HL-60 (cell line): ENCODE data around the gene CNIH2.
A peak's percentile ranks its signal among the peaks of the same experiment; 100 is the strongest.
"Not testable (repeated sequence)": the region's sequence is repeated elsewhere in the genome, so short reads cannot be mapped to it uniquely, and the experiment has no call there.

Experiments used
- DNase-seq, 2 experiments: peaks; one replicate each; pipeline ENCODE4 v3.0.0-alpha.2; 2010 to 2020; ENCODE audit warnings: low read depth in 1 of 2, low spot score in 1 of 2
- H3K27ac ChIP-seq: fragments of 250-450 bp; sonication (Bioruptor Pico); replicated peaks from 2 replicates; pipeline ENCODE4 v1.5.1; 2020; ENCODE audit warnings: mild to moderate bottlenecking, moderate library complexity
- H3K27me3 ChIP-seq: fragments of 250-450 bp; sonication (Bioruptor Pico); 2 replicates; pipeline ENCODE4 v1.5.1; 2021; ENCODE audit warnings: mild to moderate bottlenecking, moderate library complexity; ENCODE audit not compliant: insufficient read depth, poor library complexity, severe bottlenecking
- H3K4me3 ChIP-seq: replicated peaks from 2 replicates; pipeline ENCODE4 v1.5.1; 2011; ENCODE audit warnings: mild to moderate bottlenecking, control low read depth, low read length; ENCODE audit not compliant: insufficient read depth
- GABPA ChIP-seq: IDR thresholded peaks from 2 replicates; pipeline ENCODE4 v1.6.1; 2012; ENCODE audit warnings: low read depth
- POLR2AphosphoS5 ChIP-seq: IDR thresholded peaks from 2 replicates; pipeline ENCODE4 v1.6.1; 2012; ENCODE audit warnings: low read depth
- SPI1 ChIP-seq: IDR thresholded peaks from 2 replicates; pipeline ENCODE4 v1.6.1; 2012; ENCODE audit warnings: low read depth, mild to moderate bottlenecking, borderline replicate concordance
- TF ChIP-seq, protein P1 (sequence below): IDR thresholded peaks from one replicate; pipeline ENCODE4 v1.5.1; 2011; ENCODE audit warnings: low read length, control low read depth, inconsistent platforms; ENCODE audit not compliant: insufficient read depth
- TF ChIP-seq, protein P2 (sequence below): IDR thresholded peaks from 2 replicates; pipeline ENCODE4 v1.6.1; 2012; ENCODE audit warnings: low read depth; ENCODE audit not compliant: insufficient replicate concordance

The CNIH2 gene

DNA sequence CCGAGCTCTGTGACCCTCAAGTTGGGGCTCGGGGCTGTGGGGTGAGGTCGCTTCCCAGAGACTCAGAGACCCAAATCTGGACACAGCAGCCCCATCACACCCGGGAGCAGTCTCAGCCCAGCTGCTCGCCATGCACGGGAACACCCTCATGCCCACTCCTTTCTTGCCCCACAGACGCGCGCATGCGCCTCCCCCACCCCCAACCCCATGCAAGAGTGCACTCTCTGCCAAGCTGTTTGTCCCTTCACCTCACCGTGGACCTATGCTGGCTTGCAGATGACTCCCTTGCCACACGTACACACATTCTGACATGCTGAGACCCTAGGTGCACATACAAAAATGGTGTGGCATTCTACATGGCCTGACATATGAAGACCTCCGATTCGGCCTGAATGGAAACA lies 39.3 kb downstream of the CNIH2 start:
- no peaks in the 10 kb centered on the region for H3K27me3 ChIP-seq
- TF ChIP-seq POLR2AphosphoS5 (no peak), SPI1 (no peak), GABPA (no peak)
- TF ChIP-seq, protein P1, sequence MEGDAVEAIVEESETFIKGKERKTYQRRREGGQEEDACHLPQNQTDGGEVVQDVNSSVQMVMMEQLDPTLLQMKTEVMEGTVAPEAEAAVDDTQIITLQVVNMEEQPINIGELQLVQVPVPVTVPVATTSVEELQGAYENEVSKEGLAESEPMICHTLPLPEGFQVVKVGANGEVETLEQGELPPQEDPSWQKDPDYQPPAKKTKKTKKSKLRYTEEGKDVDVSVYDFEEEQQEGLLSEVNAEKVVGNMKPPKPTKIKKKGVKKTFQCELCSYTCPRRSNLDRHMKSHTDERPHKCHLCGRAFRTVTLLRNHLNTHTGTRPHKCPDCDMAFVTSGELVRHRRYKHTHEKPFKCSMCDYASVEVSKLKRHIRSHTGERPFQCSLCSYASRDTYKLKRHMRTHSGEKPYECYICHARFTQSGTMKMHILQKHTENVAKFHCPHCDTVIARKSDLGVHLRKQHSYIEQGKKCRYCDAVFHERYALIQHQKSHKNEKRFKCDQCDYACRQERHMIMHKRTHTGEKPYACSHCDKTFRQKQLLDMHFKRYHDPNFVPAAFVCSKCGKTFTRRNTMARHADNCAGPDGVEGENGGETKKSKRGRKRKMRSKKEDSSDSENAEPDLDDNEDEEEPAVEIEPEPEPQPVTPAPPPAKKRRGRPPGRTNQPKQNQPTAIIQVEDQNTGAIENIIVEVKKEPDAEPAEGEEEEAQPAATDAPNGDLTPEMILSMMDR, result no peak
- TF ChIP-seq, protein P2, sequence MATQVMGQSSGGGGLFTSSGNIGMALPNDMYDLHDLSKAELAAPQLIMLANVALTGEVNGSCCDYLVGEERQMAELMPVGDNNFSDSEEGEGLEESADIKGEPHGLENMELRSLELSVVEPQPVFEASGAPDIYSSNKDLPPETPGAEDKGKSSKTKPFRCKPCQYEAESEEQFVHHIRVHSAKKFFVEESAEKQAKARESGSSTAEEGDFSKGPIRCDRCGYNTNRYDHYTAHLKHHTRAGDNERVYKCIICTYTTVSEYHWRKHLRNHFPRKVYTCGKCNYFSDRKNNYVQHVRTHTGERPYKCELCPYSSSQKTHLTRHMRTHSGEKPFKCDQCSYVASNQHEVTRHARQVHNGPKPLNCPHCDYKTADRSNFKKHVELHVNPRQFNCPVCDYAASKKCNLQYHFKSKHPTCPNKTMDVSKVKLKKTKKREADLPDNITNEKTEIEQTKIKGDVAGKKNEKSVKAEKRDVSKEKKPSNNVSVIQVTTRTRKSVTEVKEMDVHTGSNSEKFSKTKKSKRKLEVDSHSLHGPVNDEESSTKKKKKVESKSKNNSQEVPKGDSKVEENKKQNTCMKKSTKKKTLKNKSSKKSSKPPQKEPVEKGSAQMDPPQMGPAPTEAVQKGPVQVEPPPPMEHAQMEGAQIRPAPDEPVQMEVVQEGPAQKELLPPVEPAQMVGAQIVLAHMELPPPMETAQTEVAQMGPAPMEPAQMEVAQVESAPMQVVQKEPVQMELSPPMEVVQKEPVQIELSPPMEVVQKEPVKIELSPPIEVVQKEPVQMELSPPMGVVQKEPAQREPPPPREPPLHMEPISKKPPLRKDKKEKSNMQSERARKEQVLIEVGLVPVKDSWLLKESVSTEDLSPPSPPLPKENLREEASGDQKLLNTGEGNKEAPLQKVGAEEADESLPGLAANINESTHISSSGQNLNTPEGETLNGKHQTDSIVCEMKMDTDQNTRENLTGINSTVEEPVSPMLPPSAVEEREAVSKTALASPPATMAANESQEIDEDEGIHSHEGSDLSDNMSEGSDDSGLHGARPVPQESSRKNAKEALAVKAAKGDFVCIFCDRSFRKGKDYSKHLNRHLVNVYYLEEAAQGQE, result no peak
- DNase-seq, result no peak
- no peak overlapping the region for H3K4me3 ChIP-seq
- H3K27ac ChIP-seq, result peak overlapping the region; percentile 68

DNA sequence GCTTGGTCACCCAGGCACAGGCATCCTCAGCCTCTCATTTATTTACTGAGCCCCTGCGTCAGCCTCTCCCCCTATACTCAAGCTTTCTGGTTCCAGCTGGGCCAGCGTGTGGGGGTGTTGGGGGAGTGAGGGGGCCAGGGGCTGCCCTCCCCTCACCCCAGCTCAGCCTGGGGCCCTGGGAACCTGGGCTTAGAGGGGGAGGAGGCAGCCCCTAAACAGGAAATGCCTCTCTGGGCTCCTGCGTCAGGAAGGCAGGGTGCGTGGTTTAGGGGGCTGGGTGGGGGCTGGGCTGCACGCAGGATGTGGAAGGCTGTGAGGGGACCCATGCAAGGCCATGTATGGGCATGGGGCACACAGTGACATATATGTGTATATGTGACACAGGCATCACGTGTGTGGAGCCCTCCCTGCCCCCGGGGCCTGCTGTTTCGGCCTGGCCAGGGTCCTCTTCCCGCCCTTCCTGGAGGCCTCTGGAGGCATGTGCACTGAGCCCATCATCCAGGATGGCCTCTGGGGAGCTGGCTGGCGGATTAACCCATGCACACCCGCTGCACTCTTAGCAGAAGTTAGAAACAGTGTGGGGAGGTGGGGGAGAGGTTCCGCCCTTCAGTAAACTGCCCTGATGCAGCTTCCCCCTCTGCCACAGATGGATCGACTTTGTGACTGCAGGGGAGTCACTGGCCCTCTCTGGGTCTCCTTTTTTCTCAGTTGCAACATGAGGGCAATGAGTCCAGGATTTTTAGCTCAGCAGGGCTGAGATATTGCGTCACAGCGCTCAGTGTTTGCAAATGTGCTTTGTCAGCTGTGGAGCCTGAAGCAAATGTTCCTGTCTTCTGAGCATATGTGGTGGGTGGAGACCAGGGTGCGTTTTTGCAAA lies 40.0 kb downstream of the CNIH2 start:
- peak overlapping the region; percentile 68 for H3K27ac ChIP-seq
- H3K27me3 ChIP-seq, result no peaks in the 10 kb centered on the region
- TF ChIP-seq POLR2AphosphoS5 (peak; percentile 81), GABPA (peak; percentile 47; the same call in 1 of the 2 replicates), SPI1 (peak; percentile 52; the same call in 1 of the 2 replicates)
- TF ChIP-seq, protein P2, result no peak
- TF ChIP-seq, protein P1, result no peak
- DNase-seq, result peak; percentile 98
- no peak overlapping the region for H3K4me3 ChIP-seq

DNA sequence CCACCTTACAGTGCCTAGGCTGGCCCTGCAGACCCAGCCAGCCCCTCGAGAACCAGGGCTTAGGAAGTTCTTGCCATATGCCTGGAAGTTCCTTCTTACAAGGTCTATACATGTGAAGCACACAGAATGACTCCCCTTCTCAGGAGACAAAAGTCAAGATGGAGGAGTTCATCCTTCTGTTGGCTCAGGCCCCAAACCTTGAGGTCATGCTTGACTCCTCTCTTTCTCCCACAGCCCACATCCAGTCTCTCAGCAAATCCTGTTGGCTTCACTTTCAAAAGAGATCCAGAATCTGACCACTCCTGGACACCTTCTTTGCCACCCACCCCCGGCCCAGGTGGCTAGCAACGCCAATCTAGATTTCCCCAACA lies 40.6 kb downstream of the CNIH2 start:
- no peaks in the 10 kb centered on the region for H3K27me3 ChIP-seq
- no peak for TF ChIP-seq SPI1
- no peak for TF ChIP-seq GABPA
- TF ChIP-seq POLR2AphosphoS5, result no peak
- TF ChIP-seq, protein P1, result no peak
- TF ChIP-seq, protein P2, result no peak
- H3K27ac ChIP-seq, result peak overlapping the region; percentile 68
- no peak overlapping the region for H3K4me3 ChIP-seq
- DNase-seq, result no peak

DNA sequence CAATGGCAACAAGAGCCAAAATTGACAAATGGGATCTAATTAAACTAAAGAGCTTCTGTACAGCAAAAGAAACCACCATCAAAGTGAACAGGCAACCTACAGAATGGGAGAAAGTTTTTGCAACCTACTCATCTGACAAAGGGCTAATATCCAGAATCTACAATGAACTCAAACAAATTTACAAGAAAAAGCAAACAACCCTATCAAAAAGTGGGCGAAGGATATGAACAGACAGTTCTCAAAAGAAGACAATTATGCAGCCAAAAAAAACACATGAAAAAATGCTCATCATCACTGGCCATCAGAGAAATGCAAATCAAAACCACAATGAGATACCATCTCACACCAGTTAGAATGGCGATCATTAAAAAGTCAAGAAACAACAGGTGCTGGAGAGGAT lies 42.3 kb downstream of the CNIH2 start:
- DNase-seq, result not testable (repeated sequence)

DNA sequence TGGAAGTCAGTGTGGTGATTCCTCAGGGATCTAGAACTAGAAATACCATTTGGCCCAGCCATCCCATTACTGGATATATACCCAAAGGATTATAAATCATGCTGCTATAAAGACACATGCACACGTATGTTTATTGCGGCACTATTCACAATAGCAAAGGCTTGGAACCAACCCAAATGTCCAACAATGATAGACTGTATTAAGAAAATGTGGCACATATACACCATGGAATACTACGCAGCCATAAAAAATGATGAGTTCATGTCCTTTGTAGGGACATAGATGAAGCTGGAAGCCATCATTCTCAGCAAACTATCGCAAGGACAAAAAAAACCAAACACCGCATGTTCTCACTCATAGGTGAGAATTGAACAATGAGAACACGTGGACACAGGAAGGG lies 42.8 kb downstream of the CNIH2 start:
- DNase-seq, H3K4me3 ChIP-seq, H3K27ac ChIP-seq, H3K27me3 ChIP-seq: not testable (repeated sequence)

More for the DNA sequence above, 42.3 kb downstream of the CNIH2 start:
- H3K4me3 ChIP-seq, H3K27ac ChIP-seq, H3K27me3 ChIP-seq: not testable (repeated sequence)
